Measurements from ENCODE around the gene KCNT2. TPM values are rescaled to one million over a fixed set of nuclear protein-coding genes. Genes with fewer than 3 reads are reported as not detected.

KCNT2 gene
- 1 to 10 TPM in 2 of 9 donors, under 1 TPM in 7; 0.21 to 6.9 (median 0.69) TPM for total RNA-seq
- polyA plus RNA-seq, result under 1 TPM; 0.15 to 0.19 TPM
- long read RNA-seq, donor 1, result 0 reads
- long read RNA-seq, donor 2, result 0 reads
- long read RNA-seq, donor 3, result 0 reads

DNA sequence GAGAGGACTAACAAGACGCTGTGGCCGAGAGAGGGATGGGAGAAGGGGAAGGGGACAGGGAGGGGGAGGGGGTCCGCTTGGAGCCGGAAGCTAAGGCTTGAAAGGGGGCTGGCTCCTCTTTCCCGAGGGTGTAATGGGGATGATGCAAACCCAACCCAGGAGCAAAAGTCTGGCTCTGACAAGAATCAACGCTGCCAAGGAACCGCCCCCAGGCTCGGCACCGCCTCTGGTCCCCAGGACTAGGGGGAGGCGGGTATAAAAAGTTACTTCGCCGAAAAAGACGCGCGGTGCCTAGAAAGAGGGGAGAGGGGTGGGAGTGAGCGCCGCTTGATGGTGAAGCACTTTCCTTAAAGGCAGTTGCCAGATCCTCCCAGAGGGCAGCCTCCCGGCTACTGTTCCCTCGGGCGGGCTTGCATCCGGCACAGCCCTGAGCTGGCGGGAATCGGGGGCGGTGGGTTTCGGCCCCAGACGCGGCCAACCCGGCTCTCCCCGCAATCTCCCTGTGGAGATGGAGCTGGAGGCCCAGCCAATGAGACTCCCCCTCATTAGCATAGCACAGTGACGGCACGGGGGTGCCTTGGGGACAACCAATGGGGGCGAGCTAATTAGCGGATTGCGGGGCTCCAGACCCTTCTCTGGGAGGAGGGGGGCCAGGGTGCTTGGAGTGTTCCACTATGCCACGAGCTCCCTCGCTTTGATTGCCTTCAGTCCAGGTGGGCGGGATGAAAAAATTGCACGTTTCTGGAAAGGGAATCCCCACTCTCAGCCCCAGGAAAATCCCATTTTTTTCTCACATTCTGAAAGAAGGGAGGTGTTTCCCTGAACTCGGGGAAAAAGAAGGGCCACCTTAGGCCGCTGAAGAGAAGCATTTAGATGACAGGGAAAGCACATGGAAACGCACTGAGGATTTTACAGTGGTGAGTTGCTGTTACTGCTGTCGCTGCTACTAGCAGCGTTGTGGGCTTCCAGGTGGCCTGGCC is at the start of gene KCNT2:
KCNT2 (minus strand) TSS at position 51 of the 980 bp plus-strand sequence. CDS start 131 bp downstream, outside the sequence.
- intact Hi-C loops (cut with DNase I), result no loop called here
- ATAC-seq, result peak; percentile 74 to 90 (median 85)
- peak in 1 of 2 donors; percentile 19 for TF ChIP-seq POLR2A (IDR thresholded peaks at IDR 0.05)
- TF ChIP-seq, protein P1, sequence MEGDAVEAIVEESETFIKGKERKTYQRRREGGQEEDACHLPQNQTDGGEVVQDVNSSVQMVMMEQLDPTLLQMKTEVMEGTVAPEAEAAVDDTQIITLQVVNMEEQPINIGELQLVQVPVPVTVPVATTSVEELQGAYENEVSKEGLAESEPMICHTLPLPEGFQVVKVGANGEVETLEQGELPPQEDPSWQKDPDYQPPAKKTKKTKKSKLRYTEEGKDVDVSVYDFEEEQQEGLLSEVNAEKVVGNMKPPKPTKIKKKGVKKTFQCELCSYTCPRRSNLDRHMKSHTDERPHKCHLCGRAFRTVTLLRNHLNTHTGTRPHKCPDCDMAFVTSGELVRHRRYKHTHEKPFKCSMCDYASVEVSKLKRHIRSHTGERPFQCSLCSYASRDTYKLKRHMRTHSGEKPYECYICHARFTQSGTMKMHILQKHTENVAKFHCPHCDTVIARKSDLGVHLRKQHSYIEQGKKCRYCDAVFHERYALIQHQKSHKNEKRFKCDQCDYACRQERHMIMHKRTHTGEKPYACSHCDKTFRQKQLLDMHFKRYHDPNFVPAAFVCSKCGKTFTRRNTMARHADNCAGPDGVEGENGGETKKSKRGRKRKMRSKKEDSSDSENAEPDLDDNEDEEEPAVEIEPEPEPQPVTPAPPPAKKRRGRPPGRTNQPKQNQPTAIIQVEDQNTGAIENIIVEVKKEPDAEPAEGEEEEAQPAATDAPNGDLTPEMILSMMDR (IDR thresholded peaks at IDR 0.05), result no peak
- Histone ChIP-seq H3K9me3 (peaks cover 0 to 4% (median 0%) of the 10 kb centered on the region in 12 donors), H3K36me3 (no peaks in the 10 kb centered on the region), H3K27ac (peak within 1 kb of the TSS in 11 of 12 donors; percentile 31 to 79 (median 66)), H3K4me3 (peak within 1 kb of the TSS; percentile 15 to 68 (median 54)), H3K4me1 (peaks cover 0 to 19% (median 0%) of the 10 kb centered on the region in 12 donors), H3K27me3 (peaks cover 0 to 22% (median 0%) of the 10 kb centered on the region in 9 donors)
- peak; percentile 55 to 75 (median 59) for DNase-seq
- WGBS, 4 donors, result 0 to 2% (median 1%) methylated on average over 42 to 43 of the region's 43 CpGs

DNA sequence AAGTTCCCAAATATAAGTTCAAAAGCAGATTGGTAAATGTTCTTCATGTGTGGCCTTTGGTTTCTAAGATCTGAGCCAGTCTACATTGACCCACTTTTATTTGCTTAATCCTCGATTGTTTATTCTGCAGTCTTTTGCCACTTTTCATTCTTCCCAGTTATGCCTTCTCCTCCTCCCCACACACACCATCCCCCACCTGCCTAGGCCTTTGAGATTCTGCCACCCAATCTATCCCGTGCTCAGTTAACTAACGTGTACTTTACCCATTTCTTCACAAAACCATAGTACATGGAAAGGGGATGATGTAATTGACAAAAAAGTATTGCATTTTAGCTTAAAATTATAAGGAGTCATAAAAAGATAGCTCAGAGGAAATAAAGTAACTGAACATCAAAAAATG is 47.3 kb upstream of the KCNT2 start:
- no peak for ATAC-seq
- peak overlapping the region in 3 of 12 donors; percentile 46 to 60 (median 54) for H3K4me3 ChIP-seq

DNA sequence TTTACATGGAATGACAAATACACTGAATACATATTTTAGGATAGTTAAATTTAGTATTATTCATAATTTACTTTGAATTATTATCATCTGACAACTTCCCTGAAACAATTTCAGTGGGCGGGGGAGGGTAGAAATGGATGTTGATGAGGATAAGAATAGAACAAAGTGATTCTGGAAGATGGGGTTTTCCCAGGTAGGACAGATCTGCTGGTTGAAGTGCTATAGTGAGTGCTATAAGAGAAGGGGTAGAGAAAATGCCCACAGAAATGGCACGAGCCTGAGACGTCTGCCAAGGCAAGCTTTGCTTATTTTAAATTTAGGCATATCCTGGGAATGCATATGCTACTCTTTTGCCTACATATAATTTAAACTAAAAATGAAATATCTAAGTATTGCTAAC is 46.8 kb upstream of the KCNT2 start:
- no peaks in the 10 kb centered on the region for H3K36me3 ChIP-seq
- H3K27ac ChIP-seq, result no peak overlapping the region
- WGBS, 4 donors, result 63 to 77% (median 73%) methylated on average over 3 of the region's 3 CpGs
- H3K27me3 ChIP-seq, result no peaks in the 10 kb centered on the region
- DNase-seq (no peak), ATAC-seq (no peak)
- H3K4me3 ChIP-seq, result peak overlapping the region in 6 of 12 donors; percentile 28 to 60 (median 48)
- intact Hi-C loops (cut with DNase I), result loop anchor here in 6 of 10 donors (5.0 to 10.0 kb wide), 6 partner anchors 290 to 508 kb away; no protein-coding TSS in a partner anchor
- TF ChIP-seq POLR2A (IDR thresholded peaks at IDR 0.05), result no peak
- TF ChIP-seq, protein P1 (IDR thresholded peaks at IDR 0.05), result no peak
- H3K4me1 ChIP-seq, result peaks cover 0 to 30% (median 0%) of the 10 kb centered on the region in 12 donors
- H3K9me3 ChIP-seq, result no peaks in the 10 kb centered on the region

More for the DNA sequence above, 47.3 kb upstream of the KCNT2 start:
- Histone ChIP-seq H3K4me1 (peaks cover 0 to 34% (median under 1%) of the 10 kb centered on the region in 12 donors), H3K9me3 (no peaks in the 10 kb centered on the region), H3K27ac (no peak overlapping the region), H3K36me3 (no peaks in the 10 kb centered on the region), H3K27me3 (no peaks in the 10 kb centered on the region)
- TF ChIP-seq POLR2A (IDR thresholded peaks at IDR 0.05), result no peak
- TF ChIP-seq, protein P1 (IDR thresholded peaks at IDR 0.05), result no peak
- WGBS, 4 donors, result 86 to 90% (median 88%) methylated on average over 3 of the region's 3 CpGs
- DNase-seq, result no peak
- intact Hi-C loops (cut with DNase I), result loop anchor here in 6 of 10 donors (5.0 to 10.0 kb wide), 6 partner anchors 291 to 508 kb away; no protein-coding TSS in a partner anchor

All from heart left ventricle (tissue), 16 donors.